ENCODE data around the gene PRDX6. TPM values are rescaled to one million over a fixed set of nuclear protein-coding genes. Genes with fewer than 3 reads are reported as not detected.

Gene PRDX6
- total RNA-seq, 1 experiment from 2014 or later = 376 TPM

GRCh38 chr1:173451981-173452380 lies 25.2 kb upstream of the PRDX6 start:
- intact Hi-C loops (cut with micrococcal nuclease; ENCODE audit: unreplicated experiment) = no loop called here
- no peaks in the 10 kb centered on the region for H3K79me2 ChIP-seq (ENCODE audit: low read depth)
- DNase-seq = peak; percentile 23 to 85
- H3K27me3 ChIP-seq (ENCODE audit: insufficient read depth, low read depth) = no peaks in the 10 kb centered on the region
- peaks cover 15% of the 10 kb centered on the region for H3F3A ChIP-seq (ENCODE audit: insufficient read depth, low read depth)
- 0 out of 2 replicates have a peak, but pooled peaks cover 5% of the 10 kb centered on the region for H3K9me3 ChIP-seq (ENCODE audit: insufficient read depth, low read depth)
- H3K4me3 ChIP-seq = no peak overlapping the region
- POLR2A ChIA-PET (ENCODE audit: unreplicated experiment) = no interaction called here
- no TSS peak for BruUV-seq (replicated peaks)
- H4K20me1 ChIP-seq (ENCODE audit: insufficient read depth) = no peaks in the 10 kb centered on the region
- CTCF ChIA-PET = no interaction called here
- peaks cover 15% of the 10 kb centered on the region for H3K4me1 ChIP-seq (replicated peaks; ENCODE audit: insufficient read depth)
- no peak overlapping the region for H2AFZ ChIP-seq
- H3K27ac ChIP-seq = peak overlapping the region; percentile 48
- peak overlapping the region; percentile 23 for H3K4me2 ChIP-seq
- H3K9me2 ChIP-seq (ENCODE audit: insufficient read depth) = no peaks in the 10 kb centered on the region
- no peak for TF ChIP-seq CTCF (conservative IDR thresholded peaks at IDR 0.05)
- no peak for TF ChIP-seq EZH2 (IDR thresholded peaks at IDR 0.05; ENCODE audit: low read depth)
- no peaks in the 10 kb centered on the region for H3K36me3 ChIP-seq (ENCODE audit: low read depth)

GRCh38 chr1:173453982-173454381 lies 23.2 kb upstream of the PRDX6 start:
- CTCF ChIA-PET = interaction anchor here (0.6 kb wide), 2 partner anchors 34 to 537 kb away, joined by 4 read pairs; no protein-coding TSS in a partner anchor

GRCh38 chr1:173454966-173455524 lies 22.1 kb upstream of the PRDX6 start:
- H3K4me1 ChIP-seq (replicated peaks; ENCODE audit: insufficient read depth) = peaks cover 15% of the 10 kb centered on the region
- POLR2A ChIA-PET (ENCODE audit: unreplicated experiment) = interaction anchor here (0.6 kb wide), 1 partner anchor 332 kb away, joined by 3 read pairs; no protein-coding TSS in a partner anchor
- no TSS peak for BruUV-seq (replicated peaks)
- H2AFZ ChIP-seq = no peak overlapping the region
- no peaks in the 10 kb centered on the region; the same call in 1 of the 2 replicates for H3K36me3 ChIP-seq (ENCODE audit: low read depth)
- DNase-seq = no peak
- no peak overlapping the region for H3K27ac ChIP-seq
- TF ChIP-seq EZH2 (IDR thresholded peaks at IDR 0.05; ENCODE audit: low read depth) = no peak
- TF ChIP-seq CTCF (conservative IDR thresholded peaks at IDR 0.05) = no peak
- no peaks in the 10 kb centered on the region for H3K9me2 ChIP-seq (ENCODE audit: insufficient read depth)
- H3K27me3 ChIP-seq (ENCODE audit: insufficient read depth, low read depth) = no peaks in the 10 kb centered on the region
- H3K4me2 ChIP-seq = no peak overlapping the region
- no peaks in the 10 kb centered on the region for H3K79me2 ChIP-seq (ENCODE audit: low read depth)
- H3K4me3 ChIP-seq = no peak overlapping the region
- intact Hi-C loops (cut with micrococcal nuclease; ENCODE audit: unreplicated experiment) = no loop called here
- peaks cover 15% of the 10 kb centered on the region for H3F3A ChIP-seq (ENCODE audit: insufficient read depth, low read depth)
- H3K9me3 ChIP-seq (ENCODE audit: insufficient read depth, low read depth) = no peaks in the 10 kb centered on the region
- no peaks in the 10 kb centered on the region for H4K20me1 ChIP-seq (ENCODE audit: insufficient read depth)
- CTCF ChIA-PET = no interaction called here

More at GRCh38 chr1:173453982-173454381, 23.2 kb upstream of the PRDX6 start:
- intact Hi-C loops (cut with micrococcal nuclease; ENCODE audit: unreplicated experiment) = no loop called here
- POLR2A ChIA-PET (ENCODE audit: unreplicated experiment) = no interaction called here
- H3K9me2 ChIP-seq (ENCODE audit: insufficient read depth) = no peaks in the 10 kb centered on the region
- H3K4me3 ChIP-seq = no peak overlapping the region
- DNase-seq = no peak
- no peaks in the 10 kb centered on the region for H3K79me2 ChIP-seq (ENCODE audit: low read depth)
- H3K27me3 ChIP-seq (ENCODE audit: insufficient read depth, low read depth) = no peaks in the 10 kb centered on the region
- TF ChIP-seq EZH2 (IDR thresholded peaks at IDR 0.05; ENCODE audit: low read depth) (no peak), CTCF (conservative IDR thresholded peaks at IDR 0.05) (no peak)
- no peaks in the 10 kb centered on the region for H4K20me1 ChIP-seq (ENCODE audit: insufficient read depth)
- H3K4me1 ChIP-seq (replicated peaks; ENCODE audit: insufficient read depth) = peaks cover 15% of the 10 kb centered on the region
- BruUV-seq (replicated peaks) = no TSS peak
- no peaks in the 10 kb centered on the region for H3K36me3 ChIP-seq (ENCODE audit: low read depth)
- H3K9me3 ChIP-seq (ENCODE audit: insufficient read depth, low read depth) = no peaks in the 10 kb centered on the region
- H3F3A ChIP-seq (ENCODE audit: insufficient read depth, low read depth) = peaks cover 15% of the 10 kb centered on the region
- no peak overlapping the region for H3K4me2 ChIP-seq
- no peak overlapping the region for H3K27ac ChIP-seq
- H2AFZ ChIP-seq = no peak overlapping the region

Measured in PC-9 (cell line).